MCF 10A (cell line): ENCODE results near the gene AURKAIP1. TPM values are rescaled to one million over a fixed set of nuclear protein-coding genes. Genes with fewer than 3 reads are reported as not detected.

Experiments
- BruUV-seq: library from RNA; stranded (reverse); fragments of 400-500 nt; replicated peaks from 2 replicates; lab custom pipeline; 2021; lab: Mats Ljungman, UMichigan
- CTCF ChIA-PET: fragments of 300-600 bp; sonication (Branson Sonifier 250); formaldehyde crosslinking; extraction: SDS; loops from one replicate; lab custom pipeline; 2021; ENCODE audit warnings: antibody characterized with exemption, inconsistent platforms; lab: Yijun Ruan, JAX
- POLR2A ChIA-PET: fragments of 300-600, 350-650 bp; sonication (Branson Sonifier 250); formaldehyde crosslinking; extraction: SDS; loops from one replicate; lab custom pipeline; 2020; ENCODE audit warnings: antibody characterized with exemption, inconsistent platforms; lab: Yijun Ruan, JAX
- DNase-seq: peaks from one replicate; pipeline ENCODE4 v3.0.0-alpha.2; 2018; ENCODE audit not compliant: unreplicated experiment
- H3K27ac Mint-ChIP-seq: one replicate; pipeline ENCODE4 v1.8.0; 2022; ENCODE audit warnings: mild to moderate bottlenecking, low read depth, mixed read lengths; ENCODE audit not compliant: unreplicated experiment
- H3K27me3 Mint-ChIP-seq: one replicate; pipeline ENCODE4 v1.8.0; 2022; ENCODE audit warnings: mixed read lengths; ENCODE audit not compliant: insufficient read depth, unreplicated experiment
- H3K36me3 Mint-ChIP-seq: one replicate; pipeline ENCODE4 v1.8.0; 2022; ENCODE audit warnings: mild to moderate bottlenecking, moderate library complexity, mixed read lengths; ENCODE audit not compliant: insufficient read depth, unreplicated experiment
- H3K4me1 Mint-ChIP-seq: one replicate; pipeline ENCODE4 v1.8.0; 2022; ENCODE audit warnings: mixed read lengths; ENCODE audit not compliant: insufficient read depth, unreplicated experiment
- H3K4me3 Mint-ChIP-seq: one replicate; pipeline ENCODE4 v1.8.0; 2022; ENCODE audit warnings: mild to moderate bottlenecking, moderate library complexity, mixed read lengths; ENCODE audit not compliant: unreplicated experiment
- H3K9me3 Mint-ChIP-seq: one replicate; pipeline ENCODE4 v1.8.0; 2022; ENCODE audit warnings: mixed read lengths; ENCODE audit not compliant: unreplicated experiment
- CTCF ChIP-seq: fragments of 200-600 bp; IDR thresholded peaks from one replicate; pipeline ENCODE4 v1.8.0; 2022; ENCODE audit warnings: antibody characterized with exemption, mild to moderate bottlenecking; ENCODE audit not compliant: unreplicated experiment
- intact Hi-C: fragments of 100-400 bp; cut with micrococcal nuclease; formaldehyde crosslinking; loops from 2 replicates; pipeline ENCODE4 v1.14.1; 2022
- microRNA-seq: library from miRNA; unstranded; fragments of <30 nt; microRNA quantifications from one replicate; pipeline ENCODE4 v1.2.0, GENCODE V29; 2022
- total RNA-seq: library from RNA; stranded (reverse); gene quantifications from 2 replicates; pipeline ENCODE4 v1.2.3, GENCODE V29; 2022

The AURKAIP1 gene
- total RNA-seq, 1 experiment from 2014 or later = 148 TPM

- intact Hi-C loops = no loop called here
- H3K27me3 Mint-ChIP-seq = no peaks in the 10 kb centered on the region
- no peak for DNase-seq
- ChIA-PET POLR2A (interaction anchor here (1.0 to 1.4 kb wide), 2 partner anchors 15 to 51 kb away, joined by 3 to 5 read pairs; partner anchors contain the start of gene AURKAIP1), CTCF (interaction anchor here (0.5 kb wide), 1 partner anchor 85 kb away, joined by 3 read pairs; no protein-coding TSS in a partner anchor)
- H3K27ac Mint-ChIP-seq = peak overlapping the region; percentile 85
- BruUV-seq = no TSS peak
- peaks cover 20% of the 10 kb centered on the region for H3K4me1 Mint-ChIP-seq
- TF ChIP-seq CTCF = no peak
- H3K36me3 Mint-ChIP-seq = peaks cover 17% of the 10 kb centered on the region
- no peaks in the 10 kb centered on the region for H3K9me3 Mint-ChIP-seq
- peak overlapping the region; percentile 70 for H3K4me3 Mint-ChIP-seq
Measured at GRCh38 chr1:1324084-1324523, 50.9 kb downstream of the AURKAIP1 start.

Small RNAs within 50 kb of the gene (microRNA-seq; reads per million reads assigned to microRNA genes)
- 1.3 reads per million, percentile 3 among the genes with 10 or more reads in this experiment for gene MIR6808

Other genes starting within 250 kb of the AURKAIP1 start
- not detected in 2 replicates for gene TTLL10, start 201.3 kb downstream of the AURKAIP1 start, total RNA-seq
- not detected in 2 replicates for gene TNFRSF18, start 168.6 kb downstream of the AURKAIP1 start, total RNA-seq
- gene TNFRSF4, start 161.1 kb downstream of the AURKAIP1 start, total RNA-seq = not detected in 2 replicates
- 122 and 127 TPM in 2 replicates for gene SDF4, start 143.2 kb downstream of the AURKAIP1 start, total RNA-seq
- gene B3GALT6, start 143.0 kb downstream of the AURKAIP1 start, total RNA-seq = 24.6 and 31.5 TPM in 2 replicates
- 1.5 and 3.3 TPM in 2 replicates for gene C1QTNF12, start 128.5 kb downstream of the AURKAIP1 start, total RNA-seq
- 62.1 and 70.5 TPM in 2 replicates for gene UBE2J2, start 101.4 kb downstream of the AURKAIP1 start, total RNA-seq
- gene SCNN1D, start 94.8 kb downstream of the AURKAIP1 start, total RNA-seq = 1.8 and 2.2 TPM in 2 replicates
- 31.5 and 33.5 TPM in 2 replicates for gene ACAP3, start 67.3 kb downstream of the AURKAIP1 start, total RNA-seq
- gene PUSL1, start 66.6 kb downstream of the AURKAIP1 start, total RNA-seq = 15.9 and 27.4 TPM in 2 replicates
- 122 and 129 TPM in 2 replicates for gene INTS11, start 50.5 kb downstream of the AURKAIP1 start, total RNA-seq
- gene CPTP, start 50.4 kb downstream of the AURKAIP1 start, total RNA-seq = 19.3 and 21.0 TPM in 2 replicates
- gene TAS1R3, start 43.9 kb downstream of the AURKAIP1 start, total RNA-seq = 0.17 TPM in 1 of 2 replicates, not detected in the other
- gene DVL1, start 25.8 kb downstream of the AURKAIP1 start, total RNA-seq = 96.2 and 113 TPM in 2 replicates
- not detected in 2 replicates for gene MXRA8, start 16.7 kb downstream of the AURKAIP1 start, total RNA-seq
- 230 and 248 TPM in 2 replicates for gene CCNL2, start 24.1 kb upstream of the AURKAIP1 start, total RNA-seq
- gene MRPL20, start 32.1 kb upstream of the AURKAIP1 start, total RNA-seq = 131 and 137 TPM in 2 replicates
- gene ANKRD65, start 46.1 kb upstream of the AURKAIP1 start, total RNA-seq = 0.86 and 1.4 TPM in 2 replicates
- gene VWA1, start 60.5 kb upstream of the AURKAIP1 start, total RNA-seq = 0.37 and 0.54 TPM in 2 replicates
- gene ATAD3C, start 74.5 kb upstream of the AURKAIP1 start, total RNA-seq = 0.27 and 2.0 TPM in 2 replicates
- gene ATAD3B, start 96.6 kb upstream of the AURKAIP1 start, total RNA-seq = 42.2 and 46.9 TPM in 2 replicates
- 43.1 and 63.2 TPM in 2 replicates for gene ATAD3A, start 137.0 kb upstream of the AURKAIP1 start, total RNA-seq
- 3.6 and 5.5 TPM in 2 replicates for gene TMEM240, start 165.4 kb upstream of the AURKAIP1 start, total RNA-seq
- gene SSU72, start 199.7 kb upstream of the AURKAIP1 start, total RNA-seq = 97.4 and 104 TPM in 2 replicates
- 4.3 and 5.1 TPM in 2 replicates for gene FNDC10, start 224.9 kb upstream of the AURKAIP1 start, total RNA-seq
- gene MIB2, start 240.3 kb upstream of the AURKAIP1 start, total RNA-seq = 46.4 and 61.3 TPM in 2 replicates